HG03103 (cell line): ENCODE data around the gene CEP43.

Source experiments
- ATAC-seq: cut with Tn5 transposase; IDR thresholded peaks from one replicate; pipeline ENCODE4 v1.9.1; 2021; ENCODE audit warnings: low read depth; ENCODE audit not compliant: unreplicated experiment

Gene CEP43

DNA sequence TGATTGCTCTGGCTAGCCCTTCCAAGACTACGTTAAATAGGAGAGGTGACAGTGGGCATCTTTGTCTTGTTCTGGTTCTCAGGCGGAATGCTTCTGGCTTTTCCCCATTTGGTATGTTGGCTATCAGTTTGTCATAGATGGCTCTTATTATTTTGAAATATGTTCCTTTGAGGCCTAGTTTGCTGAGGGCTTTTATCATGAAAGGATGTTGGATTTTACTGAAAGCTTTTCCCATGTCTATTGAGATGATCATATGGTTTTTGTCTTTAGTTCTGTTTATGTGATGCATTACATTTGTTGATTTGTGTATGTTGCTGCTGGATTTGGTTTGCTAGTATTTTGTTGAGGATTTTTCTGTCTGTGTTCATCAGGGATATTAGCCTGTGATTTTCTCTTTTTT, 32.9 kb upstream of the CEP43 start:
- no peak for ATAC-seq

DNA sequence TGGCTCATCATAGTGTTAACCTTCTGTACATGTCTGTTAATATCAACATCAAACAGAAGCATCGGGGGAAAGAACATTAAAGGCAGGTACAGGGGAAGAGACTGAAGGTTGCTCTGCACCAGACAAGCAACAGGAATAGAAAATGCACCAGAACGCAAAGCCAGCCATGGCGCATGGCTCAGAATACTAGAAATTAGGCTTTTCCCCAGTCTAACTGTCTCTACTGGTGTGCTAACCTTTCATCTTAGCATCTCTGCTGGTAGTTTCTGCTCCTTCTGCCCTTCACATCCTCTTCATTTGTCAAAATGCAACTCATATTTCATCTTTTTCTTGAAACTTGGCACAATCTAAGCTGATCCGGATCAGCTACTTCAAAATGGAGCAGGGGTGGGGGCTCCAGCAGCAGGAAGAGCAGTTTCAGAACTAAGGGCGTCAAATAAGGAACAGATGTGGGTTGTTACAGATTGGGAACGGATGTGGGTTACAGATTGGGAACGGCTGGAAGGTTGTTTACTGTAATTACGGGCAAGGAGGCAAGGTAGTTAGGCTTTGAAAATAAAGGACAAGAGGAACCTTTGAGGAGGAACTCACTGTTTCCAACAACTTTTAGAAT, 29.7 kb upstream of the CEP43 start:
- ATAC-seq = no peak

DNA sequence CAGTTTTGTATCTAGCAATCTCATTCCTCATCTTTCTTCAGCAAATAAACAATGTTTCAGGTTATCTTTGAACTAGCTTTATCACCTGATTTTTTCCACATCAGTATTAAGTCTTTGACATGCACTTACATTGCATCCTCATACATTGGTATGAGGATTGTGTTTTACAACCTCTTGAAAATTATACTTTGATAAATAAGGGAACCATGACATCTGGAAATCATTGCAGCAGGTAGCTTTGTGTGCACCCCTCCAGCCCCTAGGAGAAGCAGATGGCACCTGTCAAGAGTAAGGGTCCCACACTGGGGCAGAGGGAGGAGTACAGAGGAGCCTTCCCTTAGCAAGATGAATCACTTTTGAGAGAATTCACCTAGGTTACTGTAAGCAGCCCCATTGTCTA, 29.1 kb upstream of the CEP43 start:
- ATAC-seq = no peak

DNA sequence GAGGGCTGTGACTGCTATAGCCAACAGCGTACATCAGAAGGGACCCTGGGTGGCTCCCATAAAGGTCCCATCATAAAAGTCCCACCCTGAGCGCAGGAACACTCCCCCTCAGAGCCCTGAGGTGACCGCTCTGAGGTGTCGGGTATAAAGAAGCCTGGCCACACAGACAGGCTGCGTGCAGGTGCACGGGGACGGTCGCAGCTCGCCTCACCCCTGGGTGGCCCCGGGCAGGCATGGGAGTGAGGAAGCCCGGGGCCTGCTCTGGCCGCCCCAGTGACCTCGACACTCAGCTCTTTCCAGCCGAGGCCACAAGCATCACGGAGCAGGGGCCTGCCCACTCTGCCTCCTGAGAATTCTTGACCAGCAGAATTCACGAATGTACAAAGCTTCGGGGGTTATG, 28.4 kb upstream of the CEP43 start:
- no peak for ATAC-seq

DNA sequence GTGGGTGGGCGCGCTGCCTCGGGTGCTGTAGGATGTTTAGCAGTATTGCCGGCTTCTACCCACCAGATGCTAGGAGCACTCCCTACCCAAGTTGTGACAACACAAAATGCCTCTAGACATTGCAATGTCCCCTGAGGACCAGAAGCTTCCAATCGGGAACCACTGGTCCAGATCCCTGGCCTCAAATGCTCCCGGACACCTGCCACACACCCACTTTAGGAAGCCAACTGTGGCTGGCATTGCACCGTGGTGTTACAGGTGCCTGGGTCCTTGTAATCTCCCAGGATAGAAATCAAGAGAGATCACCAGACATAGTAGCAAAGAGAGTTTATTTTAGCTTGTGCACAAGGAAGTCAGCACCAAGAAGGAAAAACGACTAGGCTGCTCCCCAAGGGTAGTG, 27.9 kb upstream of the CEP43 start:
- no peak for ATAC-seq

DNA sequence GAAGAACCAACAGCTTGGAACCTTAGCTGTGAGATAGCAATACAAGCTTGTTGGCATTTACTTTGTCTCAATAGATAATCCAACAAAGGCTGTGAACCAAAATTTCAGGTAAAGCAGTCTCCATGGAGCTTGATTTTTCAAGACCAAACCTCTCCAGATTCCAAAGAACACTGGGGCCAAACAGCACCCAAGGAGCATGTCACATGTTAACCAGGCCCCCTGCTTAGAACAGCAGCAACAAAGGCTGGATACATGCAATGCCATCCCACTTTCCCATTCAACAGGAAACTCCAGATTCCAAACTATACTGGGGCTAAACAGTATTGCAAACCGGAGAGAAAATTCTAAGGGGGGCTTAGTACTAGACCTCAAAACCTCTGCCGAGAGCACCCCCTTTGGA, 27.1 kb upstream of the CEP43 start:
- no peak for ATAC-seq

DNA sequence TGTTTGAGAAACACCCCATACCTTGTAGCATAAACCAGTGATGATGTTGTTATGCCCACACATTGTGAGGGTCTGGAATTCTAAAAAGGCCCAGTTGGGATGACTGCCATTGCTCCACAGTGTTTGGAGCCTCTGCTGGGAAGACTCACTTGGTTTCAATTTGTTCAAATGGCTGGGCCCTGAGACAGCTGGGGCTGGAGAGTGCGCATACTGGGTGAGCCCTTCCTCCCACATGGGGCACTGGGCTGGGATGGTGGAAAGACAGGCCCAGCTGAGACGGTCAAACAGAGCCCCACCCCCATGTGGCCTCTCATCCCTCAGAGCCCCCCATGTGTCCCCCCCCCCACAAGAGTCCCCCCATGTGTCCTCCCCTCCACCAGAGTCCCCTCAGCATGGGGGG, 22.6 kb upstream of the CEP43 start:
- ATAC-seq = no peak

DNA sequence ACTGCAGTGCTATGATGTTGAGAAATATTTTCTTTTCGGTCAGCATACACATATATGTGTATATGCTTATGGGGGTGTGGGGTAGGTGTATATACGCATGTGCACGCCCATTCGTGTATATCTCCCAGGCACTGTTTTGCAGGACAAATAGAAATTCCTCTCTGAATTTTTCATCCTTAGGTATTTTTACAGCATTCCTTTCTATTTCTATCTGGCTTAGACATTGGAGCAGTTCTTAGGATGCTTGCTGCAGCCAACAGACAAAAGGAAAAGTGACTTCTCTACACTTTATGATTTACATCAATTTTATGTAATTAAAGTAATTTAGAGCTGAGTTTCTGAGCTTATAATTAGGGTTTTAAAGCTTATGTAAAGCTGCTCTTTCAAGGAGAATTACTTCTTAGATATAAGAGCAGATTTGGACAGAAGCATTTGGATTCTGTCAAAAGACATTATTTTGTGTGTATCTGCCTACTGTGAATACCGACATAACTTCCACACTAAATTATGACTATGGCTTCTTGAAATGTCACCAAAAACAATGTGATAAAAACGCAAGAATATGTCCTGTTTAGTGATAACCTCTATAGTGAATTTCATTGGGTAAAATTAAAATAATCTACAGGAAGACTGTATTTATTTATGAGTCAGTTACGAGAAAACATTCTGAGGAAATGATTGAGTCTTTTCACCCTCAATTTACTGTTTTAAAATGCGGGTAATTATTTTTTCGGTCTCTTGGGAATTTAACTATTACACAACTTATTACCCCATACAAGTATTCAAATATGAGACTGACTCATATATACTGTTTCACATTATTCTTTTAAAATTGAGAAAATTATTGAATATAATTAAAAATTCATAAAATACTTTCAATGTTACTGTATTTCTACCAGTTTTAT, 21.3 kb upstream of the CEP43 start:
- ATAC-seq = no peak

DNA sequence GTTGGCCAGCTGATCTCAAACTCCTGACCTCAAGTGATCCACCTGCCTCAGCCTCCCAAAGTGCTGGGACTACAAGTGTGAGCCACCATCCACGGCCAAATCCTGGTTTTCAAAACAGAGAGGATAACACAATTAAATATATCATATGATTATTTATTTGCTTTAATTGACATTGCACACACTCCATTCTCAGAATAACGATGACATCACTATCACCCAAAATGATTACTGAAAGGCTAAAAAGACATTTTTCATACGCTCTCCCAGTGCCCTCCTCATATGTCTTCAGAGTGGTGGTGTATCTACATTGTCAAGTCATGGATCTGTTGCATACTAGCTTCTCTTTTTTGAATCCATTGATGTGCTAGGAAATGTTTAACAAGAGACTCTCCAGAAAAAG, 18.5 kb upstream of the CEP43 start:
- ATAC-seq = no peak

DNA sequence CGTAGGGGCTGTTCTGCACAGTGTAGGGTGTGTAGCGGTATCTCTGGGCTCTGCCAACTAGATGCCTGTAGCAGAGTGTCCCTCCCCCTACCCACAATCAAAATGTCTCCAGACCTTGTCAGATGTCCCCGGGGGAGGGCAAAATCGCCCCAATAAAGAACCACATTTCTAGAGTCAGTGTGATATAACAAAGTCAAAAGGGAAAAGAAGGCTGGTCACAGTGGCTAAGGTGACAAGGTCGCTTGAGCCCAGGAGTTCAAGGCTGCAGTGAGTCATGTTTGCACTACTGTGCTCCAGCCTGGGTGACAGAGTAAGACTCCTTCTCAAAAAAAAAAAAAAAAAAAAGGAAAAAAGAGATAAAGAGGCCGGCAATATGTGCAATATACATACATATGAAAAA, 11.7 kb upstream of the CEP43 start:
- no peak for ATAC-seq

DNA sequence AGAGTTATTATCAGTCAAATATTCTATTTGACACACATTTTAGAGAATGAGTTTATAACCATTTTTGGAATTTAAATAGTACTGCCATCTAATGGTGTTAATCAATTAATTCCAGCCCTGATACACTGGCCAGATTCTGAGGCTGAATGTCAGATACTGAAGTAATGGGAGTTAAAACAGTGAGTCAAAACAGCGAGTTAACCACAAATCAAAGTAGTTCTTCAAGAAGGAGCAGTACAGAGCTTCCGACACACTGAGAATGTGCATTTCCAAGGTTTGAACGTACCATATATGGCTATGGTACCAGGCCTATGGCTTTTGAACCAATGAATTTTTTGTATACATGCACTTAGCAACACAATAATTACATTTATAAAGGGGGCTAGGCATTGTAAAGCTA, 11.3 kb upstream of the CEP43 start:
- no peak for ATAC-seq

DNA sequence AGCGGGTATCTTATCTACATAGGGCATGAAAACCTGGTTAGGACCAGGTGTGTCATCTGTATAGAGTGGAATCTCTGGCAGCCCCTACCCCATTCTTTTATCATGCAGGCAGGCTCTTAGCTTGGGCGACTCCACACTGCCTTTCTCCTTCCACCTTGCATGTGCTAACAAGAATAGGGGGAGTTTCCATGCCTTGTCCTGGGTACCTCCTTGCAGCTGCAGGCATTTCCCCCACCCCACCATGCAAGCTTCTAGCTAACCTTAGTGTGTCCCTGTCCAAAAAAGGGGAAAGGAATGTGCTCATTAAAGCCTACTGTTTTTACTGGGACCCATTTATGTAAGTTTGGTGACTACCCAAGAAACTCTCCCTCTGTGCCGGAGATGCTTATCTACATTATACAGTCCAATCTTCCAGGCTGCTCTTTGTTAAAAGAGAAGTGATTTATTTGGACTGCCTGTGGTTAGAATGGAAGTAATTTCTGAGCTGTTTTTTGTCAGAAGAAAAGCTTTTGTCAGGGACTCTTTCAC, 10.5 kb upstream of the CEP43 start:
- ATAC-seq = no peak

DNA sequence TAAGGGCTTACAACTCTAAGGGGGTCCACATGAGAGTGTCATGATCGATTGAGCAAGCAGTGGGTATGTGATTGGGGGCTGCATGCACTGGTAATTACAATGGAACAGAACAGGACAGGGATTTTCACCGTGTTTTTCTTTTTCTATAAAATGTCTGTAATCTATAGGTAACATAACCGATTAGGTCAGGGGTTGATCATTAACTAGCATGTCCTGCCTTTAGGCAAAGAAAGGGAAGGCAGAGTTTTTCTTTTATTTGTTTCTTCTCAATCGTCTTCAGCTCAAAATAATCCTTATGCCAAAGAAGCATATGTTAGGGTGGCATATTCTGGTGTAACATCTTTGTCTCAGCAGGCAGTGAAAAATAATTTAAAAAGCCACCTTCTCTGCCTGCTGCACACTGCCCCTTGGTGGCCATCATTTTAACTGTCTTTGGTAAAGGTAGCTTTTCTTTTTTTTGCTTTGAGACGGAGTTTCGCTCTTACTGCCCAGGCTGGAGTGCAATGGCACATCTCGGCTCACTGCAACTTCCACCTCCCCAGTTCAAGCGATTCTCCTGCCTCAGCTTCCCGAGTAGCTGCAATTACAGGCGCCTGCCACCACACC, 9.7 kb upstream of the CEP43 start:
- peak; percentile 53 for ATAC-seq

DNA sequence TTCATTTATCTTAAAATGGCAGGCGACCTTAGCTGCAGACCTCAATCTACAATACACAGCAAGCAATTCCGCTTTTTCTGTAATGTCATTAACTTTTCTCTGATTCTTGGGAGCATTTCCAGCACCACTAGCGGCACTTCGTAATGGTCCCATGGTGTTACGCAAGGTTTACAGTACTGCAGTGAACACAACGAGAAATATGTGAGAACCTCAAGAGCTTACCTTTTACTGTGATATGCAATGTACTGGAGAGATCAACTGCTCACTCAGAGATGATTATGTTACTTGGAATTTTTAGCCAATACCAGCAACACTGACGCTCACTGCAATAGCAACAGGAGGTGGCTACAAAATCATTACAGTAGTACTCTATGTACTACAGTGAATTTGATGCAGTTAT, 2.8 kb upstream of the CEP43 start:
- no peak for ATAC-seq

DNA sequence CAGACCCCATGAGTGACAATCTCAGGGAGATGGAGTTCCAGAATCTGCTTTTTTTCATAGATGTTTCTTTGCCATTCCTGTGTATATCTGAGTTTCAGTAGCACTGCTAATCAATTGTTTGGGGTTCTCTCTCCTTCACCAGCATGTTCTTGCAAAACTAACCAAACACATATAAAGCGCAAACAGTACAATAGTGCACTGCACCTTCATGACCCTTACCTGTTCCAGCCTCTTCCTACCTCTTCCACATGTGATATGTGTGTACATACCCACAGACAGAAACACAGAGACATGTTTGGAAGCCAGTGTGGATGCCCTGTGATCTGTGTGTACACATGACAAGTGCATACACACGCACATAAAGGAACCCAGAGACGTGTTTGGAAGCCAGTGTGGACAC, 1.8 kb upstream of the CEP43 start:
- ATAC-seq = no peak

DNA sequence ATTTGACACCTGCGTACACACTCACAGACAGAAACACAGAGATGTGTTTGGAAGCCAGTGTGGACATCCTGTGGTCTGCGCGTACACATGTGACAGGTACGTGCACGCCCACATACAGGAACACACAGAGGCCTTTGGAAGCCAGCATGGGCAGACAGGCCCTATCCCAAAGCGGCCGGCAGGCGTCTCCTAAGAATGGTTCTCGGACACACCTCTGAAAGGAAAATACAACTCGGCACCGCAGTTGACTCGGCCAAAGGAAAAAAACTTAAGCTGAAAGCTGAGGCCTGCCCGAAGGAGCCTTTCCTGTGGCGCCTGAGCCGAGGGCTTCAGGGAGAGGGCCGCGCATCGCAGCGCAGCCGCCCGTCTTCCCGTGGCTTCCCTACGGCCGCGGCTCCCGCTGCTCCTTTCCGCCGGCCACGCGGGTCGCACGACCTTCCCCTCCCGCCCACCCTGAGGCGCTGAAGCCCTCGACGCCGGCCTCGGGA, 1.4 kb upstream of the CEP43 start:
- no peak for ATAC-seq

DNA sequence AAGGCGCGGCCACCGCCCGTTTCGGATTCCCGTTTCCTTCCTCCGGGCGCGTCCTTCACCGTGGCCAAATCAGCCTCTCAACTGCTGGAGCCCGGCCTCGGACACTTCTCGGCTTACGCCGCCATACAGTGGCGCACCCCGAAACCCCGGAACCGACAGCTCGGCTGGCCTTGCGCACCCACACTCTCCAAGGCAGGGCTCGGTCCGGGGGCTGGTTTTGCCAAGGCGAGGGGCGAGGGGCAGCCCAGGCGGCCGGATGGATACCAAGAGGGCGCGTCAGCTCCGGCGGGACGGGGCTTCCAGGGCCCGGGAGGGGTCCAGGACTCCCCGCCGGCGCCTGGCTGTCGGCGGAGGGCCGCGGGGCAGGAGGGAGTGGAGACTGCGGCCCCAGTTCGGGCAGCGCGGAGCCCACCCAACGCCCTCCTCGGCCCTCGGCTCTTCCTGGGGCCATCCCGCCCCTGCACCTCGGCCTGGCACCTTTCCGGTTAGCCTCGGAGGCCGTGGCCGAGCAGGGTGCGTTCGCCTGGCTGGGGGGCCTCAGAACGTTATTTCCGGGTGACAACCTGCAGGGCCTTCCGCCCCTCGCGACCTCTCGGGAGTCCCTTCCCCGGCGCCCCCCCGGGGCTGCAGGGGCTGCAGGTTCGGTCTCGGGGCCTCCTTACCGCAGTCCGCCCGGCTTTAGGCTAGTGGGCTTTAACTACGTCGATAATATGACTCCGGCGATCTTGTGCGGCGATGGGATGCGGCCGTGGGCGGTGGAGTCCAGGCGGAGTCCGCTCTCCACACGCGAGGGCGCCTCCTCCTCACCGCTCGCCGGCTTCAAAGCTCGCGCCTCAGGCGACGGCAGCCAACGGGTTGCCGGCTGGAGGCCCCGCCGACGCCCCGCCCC, 697 bp upstream of the CEP43 start:
- peak; percentile 4 for ATAC-seq

DNA sequence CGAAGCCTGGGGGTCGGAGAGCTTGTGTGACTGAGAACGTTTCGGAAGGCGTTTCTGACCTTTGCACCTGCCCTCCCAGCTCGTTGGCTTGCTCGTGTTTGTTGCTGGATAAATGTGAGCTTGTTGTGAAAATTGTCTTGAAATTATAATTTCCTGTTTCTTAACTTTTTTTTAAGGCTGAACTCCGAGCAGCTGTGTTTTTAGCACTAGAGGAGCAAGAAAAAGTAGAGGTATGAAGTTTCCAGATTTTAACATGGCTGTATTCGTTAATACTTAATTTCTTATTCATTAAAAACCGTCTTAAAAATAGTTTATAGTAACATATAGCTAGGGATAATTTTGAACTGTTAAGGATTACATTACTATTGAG, 672 bp downstream of the CEP43 start:
- ATAC-seq = no peak

DNA sequence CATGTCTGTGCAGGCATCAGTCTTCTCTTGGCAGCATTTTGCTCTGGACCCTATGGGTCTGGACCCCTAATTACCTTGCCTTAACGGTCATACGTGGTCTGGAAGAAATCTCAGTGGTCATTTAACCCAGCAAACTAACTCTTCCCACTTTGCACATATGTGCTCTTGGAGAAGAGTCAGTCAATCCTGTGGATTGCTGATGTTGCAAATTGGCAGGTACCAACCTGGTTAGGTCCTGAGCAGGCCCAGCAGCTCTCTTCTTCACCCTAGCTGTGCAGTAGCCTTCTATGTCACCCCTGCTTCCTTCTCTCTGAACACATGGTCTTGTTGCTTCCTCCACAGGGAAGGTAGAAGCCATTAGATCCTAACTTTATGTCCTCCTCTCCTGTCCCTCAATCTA, 1.6 kb downstream of the CEP43 start:
- ATAC-seq = no peak

DNA sequence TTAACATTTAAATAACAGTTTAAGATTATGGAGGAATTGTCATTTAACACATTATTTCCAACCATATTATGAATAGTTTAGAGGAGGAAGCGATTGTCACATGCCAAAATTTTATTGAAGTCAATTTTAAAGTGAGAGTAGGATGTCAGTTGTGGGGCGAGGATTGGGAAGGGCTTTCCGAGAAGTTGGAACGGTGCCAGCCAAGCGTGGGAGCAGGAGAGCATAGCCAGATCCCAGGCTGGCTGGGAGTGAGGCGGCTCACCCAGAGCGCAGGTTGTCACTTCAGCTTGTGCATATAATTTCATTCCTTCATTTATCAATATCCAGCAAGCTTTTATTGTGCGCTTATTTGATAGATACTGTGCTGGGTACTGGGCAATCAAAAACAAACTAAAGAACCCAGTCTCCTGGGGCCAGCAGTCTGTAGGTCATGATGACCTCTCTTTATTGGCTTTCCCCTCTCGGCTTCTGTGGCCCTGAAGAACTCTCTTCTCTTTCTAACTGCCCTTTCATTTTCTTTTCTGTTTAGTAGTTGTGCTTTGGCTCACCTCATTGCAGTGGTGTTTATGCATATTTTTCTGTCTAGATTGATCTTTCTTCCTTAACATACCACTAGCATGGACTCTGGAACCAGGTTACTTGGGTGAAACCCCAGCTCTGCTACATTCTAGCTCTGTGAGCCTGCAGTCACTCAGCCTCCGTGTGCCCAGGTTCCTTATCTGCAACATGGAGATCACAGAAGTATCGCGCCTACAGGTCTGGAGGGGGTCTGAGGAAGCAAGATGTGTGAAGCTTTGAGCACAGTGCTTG, 6.4 kb downstream of the CEP43 start:
- no peak for ATAC-seq
